GM18907 (cell line): ENCODE data around the gene ULK4.
"Not testable (repeated sequence)": the region's sequence is repeated elsewhere in the genome, so short reads cannot be mapped to it uniquely, and the experiment has no call there.

Source experiments
- ATAC-seq: cut with Tn5 transposase; IDR thresholded peaks from one replicate; pipeline ENCODE4 v1.9.1; 2021; ENCODE audit warnings: mild to moderate bottlenecking, moderate library complexity; ENCODE audit not compliant: unreplicated experiment

Gene ULK4

DNA sequence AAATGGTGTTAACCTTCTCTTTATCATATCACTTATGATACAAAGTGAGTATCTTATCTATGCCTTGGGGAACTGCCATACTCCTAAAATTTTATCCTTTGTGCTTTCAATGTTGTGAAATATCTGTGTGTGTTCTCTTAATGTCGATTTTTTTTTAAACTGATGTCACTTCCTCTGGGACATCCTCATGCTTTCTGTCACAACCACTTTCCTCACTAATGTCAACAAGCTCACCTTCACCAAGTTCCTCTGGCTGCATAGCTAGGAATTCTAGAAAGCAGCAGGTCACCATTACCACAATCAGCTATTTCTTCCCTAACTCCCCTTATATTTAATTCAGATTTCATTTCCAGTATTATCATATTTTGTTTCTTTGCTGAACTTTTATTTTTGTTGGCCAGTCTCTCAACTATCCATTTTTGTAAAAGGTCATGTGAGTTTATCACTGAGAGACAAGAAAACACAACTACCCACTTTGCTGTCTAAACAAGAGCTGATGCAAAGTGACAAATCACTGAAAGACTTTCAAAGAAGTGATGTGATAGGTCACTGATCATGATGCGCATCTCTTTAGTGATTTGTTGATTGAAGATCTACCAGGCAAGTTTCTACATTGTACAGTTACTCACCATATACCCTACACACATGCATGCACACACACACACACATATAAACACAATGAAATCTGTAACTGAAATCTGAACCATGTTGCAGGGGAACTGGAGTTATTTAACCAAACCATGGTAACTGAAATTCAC, 369.0 kb downstream of the ULK4 start:
- ATAC-seq = no peak

DNA sequence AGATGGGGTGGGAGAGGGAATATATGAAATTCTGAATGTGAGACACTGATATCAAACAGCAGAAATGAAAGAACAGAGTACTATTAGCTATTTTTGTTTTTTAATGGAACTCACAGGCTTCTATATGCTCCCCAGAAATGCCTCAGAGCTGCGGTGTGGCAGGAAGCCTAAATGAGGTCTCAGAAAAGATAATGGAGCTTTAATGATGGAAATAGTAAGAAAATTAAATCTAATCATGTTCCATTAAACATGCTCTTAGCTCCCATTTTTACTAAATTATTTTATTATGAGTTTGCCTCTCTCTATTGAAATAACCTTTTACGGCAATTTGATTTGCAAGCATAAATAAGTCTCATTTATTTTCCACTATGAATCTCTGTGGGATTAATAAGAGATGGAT, 378.9 kb downstream of the ULK4 start:
- no peak for ATAC-seq

DNA sequence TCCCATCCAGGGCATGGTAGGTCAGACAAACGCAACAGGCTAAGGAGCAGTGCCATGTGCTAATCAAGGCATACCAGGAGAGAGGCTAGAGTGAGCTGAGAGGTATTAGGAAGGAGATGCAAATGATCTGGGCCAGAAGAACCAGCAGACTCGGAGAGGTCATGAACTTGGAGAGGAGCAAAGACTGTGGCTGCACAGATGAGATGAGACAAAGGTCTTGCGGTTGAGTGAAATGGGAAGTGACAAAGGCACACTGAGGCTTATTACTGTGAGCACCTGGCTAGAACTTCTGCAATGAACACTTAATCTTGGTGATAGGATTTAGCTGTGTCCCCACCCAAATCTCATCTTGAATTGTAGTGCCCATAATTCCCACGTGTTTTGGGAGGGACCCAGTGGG, 380.2 kb downstream of the ULK4 start:
- ATAC-seq = peak; percentile 98

DNA sequence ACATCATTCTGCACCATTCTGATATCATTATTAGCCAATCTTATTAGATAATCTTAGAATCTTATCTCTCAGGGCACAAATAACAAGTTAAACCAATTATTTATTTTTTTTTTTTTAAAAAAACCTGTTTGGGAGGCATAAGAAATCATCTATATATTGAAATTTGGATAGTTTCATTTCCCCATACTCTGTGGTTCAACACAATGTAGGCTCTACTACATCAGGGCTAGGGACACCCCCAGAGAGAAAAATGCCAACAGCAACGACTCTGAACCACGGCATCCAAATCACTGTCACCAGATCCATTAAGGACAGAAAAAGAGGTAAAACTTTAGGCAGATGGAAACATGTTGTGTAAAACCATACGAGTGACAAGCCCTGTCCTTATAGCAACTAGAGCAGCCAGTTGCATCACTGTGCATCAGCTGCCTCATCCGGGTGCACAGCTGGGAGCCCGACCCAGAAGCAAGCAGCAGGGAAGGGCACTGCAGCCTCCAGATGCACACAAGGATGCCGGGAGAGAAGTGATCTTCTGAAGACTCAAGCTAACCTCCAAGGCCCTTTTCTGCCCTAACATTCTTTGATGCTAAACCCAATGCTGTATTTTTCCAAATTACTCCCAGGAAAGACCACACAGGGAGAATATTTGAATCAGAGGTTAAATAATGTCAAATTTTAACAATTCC, 381.5 kb downstream of the ULK4 start:
- ATAC-seq = no peak

DNA sequence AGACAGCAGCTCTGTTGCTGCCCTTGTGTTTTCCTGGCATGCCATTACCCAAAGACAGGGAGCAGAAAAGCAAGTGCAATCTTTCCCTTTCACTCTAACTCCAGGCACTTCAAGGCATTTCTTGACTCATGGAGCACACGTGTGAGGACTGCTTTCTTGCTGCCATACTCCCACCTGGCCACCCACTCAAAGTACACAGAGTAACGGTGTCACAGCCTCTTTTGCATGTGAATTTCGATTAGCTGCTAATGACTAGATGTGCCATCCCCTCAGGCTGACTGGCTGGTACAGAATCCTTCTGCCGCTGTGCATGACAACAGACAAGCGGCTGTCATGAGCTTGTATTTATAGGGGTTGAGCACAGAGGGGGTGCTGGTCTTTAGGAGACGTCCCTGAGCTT, 382.0 kb downstream of the ULK4 start:
- ATAC-seq = no peak

DNA sequence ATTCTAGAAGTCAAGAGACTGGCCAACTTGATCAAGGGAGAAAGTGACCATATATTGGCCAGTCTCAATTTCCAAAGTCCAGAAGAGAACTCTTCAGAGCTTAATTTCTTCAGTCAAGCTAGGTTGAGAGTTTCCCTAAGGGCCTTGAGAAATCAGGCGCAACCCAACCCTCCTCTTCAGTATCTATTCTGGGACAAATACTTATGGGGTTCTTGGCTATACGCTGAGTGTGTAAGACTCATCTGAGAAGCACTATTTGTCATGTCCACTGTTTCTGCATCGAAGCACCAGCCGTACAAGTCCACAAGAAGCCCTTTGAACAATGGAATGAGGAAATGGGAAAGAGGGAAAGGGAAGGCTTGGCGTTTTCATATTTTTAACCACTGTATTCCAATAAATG, 383.1 kb downstream of the ULK4 start:
- no peak for ATAC-seq

DNA sequence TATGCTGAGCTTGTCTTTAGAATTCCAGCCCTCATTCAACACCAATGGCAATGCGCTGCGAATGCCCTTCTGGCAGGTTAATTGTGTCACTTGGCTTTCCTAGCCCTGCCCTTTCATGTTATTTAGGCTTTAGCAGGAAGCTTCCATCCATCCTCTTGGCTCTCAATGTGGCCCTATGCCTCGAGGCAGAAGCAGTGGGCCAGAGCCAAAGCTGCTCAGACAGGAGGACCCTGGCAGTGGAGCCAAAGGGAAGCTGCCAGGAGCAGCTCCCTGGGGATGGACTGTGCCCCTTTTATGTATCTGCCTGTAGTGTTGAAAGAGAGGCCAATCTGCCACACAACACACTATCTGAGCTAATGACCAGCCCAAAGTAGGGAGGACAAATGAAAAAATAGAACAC, 386.2 kb downstream of the ULK4 start:
- no peak for ATAC-seq

DNA sequence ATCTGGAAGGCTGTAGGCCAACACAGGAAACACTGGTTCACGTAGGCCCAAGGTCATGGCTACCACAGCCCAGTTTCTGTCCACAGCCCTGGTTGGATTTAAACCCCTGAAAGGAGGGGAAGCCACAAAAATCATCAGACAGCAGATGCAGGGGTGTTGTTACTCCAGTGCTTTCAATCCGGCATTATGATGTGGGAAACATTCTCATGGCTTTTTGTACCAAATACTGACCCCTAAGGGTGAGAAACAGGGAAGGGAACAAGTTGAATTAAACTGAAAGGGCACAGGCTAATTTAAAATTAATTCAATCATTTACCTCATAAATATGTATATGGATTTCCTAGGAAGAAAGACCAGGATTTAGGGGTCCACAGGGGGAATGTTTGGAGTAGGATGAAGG, 387.0 kb downstream of the ULK4 start:
- no peak for ATAC-seq

DNA sequence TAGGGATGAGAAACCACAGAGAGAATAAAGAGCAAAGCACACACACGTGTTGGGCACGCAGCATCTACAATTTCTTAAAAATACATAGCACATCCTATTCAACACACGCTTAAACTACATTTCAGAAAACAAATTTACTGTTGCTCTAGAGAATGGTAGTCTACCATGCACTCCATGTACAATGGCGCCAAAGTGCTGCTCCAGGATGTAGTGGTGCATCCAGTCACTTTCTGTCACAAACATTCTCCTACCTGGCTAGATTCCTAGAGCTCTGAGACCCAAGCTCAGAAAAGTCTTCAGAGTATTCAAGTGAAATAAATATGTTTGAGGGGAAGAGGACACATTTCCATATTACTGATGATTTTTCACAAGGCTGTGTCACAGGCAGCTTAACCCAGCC, 388.3 kb downstream of the ULK4 start:
- ATAC-seq = no peak

DNA sequence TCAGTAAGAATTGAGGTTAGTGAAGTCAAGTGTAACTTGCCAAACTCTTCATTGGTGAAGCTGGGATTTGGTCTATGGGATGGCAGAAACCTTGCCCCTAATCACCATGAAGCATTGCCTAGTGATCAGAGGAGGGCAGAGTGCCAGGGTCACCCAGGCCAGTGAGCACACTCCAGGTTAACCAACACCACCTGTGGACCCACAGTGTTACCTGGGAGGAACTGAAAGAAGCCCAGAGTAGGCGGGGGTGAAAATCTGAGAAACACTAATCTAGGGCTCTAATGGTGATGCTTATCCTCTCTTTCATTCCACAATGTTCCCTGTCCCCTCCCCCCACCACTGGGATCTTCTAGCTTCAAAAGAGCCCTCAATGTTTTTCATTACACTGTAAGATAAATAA, 389.8 kb downstream of the ULK4 start:
- ATAC-seq = no peak

DNA sequence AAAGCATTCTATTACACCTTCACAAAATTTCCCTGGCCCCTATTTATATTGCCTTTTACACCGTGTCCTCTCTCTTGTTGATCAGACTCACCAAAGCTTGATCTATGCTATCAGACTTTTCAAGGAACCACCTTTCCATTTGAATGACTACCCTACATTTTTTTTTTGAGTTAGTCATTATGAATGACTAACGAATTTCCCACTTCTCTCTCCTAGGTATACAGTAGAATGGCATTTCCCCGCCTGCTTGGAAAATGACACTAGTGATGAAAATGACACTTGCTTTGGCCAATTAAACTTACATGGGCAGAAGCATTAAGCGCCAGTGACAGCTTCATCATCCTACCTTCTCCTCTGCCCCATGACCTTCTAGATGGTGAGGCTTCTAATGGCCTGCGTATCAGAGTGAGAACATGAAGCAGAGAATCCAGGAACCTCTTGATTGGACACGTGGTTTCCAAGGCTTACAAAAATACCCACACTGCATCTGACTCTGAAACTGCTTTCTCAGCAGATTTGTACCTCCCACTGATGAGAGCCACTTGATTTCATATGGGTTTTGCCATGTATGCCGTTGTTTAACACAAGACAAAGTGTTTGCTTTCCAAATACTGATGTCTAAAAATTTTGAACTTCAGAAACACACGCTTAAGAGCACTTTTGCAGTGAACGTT, 392.1 kb downstream of the ULK4 start:
- no peak for ATAC-seq

DNA sequence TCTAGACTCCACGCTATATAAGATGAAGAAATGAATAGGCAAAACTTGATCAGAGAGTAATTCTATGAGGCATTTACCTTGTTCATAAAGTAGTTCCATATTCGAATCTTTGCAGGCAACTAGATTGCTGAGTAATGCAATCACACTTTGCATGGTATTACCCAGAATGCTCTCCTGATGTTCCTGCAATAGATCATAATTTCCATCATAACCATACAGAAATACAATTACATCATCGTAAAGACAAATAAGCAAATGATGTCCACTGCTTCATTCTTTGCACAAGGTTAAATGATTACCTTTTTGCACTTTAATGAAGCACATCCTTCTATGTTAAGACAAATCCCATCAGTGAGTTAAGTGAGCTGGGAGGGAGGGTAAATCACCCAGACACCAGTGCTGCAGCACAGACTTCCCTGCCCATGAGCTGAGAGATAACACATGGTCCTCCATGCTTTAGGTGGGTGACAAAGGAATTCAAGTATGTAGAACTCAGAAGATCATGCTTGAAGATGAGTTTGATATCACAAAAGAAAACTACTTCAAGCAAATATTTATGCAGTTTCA, 395.9 kb downstream of the ULK4 start:
- ATAC-seq = no peak

DNA sequence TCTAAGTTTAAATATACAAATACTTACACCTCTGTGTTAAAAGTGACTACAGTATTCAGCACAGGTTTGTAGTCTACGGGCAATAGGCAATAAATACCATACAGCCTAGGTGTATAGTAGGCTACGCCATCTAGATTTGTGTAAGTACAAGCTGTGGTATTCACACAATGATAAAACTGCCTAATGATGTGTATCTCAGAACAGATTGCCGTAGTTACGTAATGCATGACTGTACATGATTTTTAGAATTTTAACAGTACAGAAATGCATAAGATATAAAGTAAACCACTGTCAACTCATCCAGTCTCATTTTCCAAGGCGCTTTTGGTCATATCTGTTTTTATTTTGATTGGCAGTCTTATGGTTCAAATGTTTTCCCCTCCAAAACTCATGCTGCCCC, 396.9 kb downstream of the ULK4 start:
- ATAC-seq = no peak

DNA sequence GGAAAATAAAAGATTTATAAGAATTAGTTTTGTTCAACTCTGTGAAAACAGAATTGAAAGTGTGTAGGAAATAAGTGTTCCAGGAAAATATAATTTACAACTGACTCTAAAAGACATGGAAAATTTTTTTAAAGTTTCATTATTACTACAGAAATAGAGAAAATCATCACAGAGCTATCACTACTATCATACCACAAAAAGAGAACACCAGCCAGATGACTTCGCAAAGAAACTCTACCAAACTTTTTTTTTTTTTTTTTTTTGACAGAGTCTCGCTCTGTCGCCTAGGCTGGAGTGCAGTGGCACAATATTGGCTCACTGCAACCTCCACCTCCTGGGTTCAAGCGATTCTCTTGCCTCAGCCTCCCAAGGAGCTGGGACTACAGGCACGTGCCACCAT, 405.7 kb downstream of the ULK4 start:
- not testable (repeated sequence) for ATAC-seq

DNA sequence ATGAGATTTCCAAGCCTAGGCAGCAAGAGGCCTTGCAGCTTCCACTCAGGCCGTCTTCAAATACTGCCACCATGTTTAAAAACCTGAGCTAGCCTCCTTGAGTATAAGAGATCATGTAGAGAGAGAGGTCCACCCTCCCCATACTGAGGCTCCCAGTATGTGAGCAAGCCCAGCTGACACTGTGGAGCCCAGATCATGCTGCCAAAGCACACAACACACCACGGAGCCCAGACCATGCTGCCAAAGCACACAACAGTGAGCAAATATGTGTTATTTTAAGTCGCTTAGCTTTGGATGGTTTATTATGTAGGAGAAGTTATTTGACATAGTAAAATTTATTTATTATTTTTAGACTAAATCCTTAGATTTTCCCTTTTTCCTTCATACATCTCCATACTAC, 428.9 kb downstream of the ULK4 start:
- ATAC-seq = no peak

DNA sequence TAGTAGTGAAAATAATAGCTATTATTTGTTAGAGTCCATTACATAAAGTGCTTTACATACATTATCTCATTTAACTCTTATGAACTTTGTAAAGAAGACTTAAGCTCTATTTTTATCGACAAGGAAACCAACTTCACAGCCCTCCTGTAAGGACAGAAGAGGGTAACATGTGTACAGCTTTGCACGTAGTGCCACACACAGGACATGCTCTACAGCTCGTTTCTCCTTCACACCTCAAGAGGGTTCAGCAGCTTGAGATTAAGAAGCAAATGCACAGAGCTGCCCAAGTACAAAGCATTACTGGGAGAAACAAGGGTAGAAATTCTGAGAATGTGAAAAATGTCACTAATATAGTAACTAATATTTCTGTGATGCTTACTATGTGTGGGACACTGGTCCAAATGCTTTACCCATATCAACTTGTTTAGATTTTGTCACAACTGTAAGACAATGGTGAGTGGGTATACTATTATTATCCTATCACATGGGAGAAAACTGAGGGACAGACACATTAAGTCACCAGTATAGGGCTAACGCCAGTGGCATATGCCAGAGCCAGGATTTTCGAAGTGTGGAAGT, 434.8 kb downstream of the ULK4 start:
- ATAC-seq = no peak

DNA sequence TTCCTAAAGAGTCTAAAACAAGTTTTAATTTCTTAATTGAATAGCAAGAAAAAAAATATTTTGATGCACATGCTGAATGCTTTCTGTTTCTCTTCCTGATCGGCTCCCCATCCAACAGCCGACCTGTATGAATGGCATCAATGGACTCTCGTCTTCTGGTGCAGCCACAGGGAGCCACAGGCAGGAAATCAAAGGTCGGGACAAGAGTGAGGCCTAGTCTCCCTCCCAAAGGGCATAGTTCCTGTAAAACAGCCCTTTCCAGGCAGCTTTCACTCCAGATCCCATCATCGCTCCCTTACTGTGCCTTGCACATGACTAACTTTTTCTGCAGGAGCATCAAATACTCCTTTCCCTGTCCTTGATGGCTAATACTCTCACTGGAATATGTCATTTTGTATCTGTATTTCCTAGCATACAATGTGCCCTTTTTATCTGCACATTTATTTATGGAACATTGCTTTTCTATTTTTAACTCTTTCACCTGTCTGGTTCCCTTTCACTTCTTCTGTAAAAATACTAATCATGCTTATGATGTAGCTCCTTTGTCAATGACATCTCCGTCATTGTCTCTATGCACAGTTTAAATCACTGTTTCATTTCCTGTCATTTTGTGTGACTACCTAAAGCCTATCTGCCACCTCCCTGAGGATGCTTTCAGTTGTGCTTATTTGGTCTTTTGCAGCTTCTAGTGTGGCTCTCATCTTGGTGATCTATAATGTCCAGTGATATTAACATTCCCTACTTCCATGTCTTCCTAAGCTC, 436.4 kb downstream of the ULK4 start:
- ATAC-seq = no peak

DNA sequence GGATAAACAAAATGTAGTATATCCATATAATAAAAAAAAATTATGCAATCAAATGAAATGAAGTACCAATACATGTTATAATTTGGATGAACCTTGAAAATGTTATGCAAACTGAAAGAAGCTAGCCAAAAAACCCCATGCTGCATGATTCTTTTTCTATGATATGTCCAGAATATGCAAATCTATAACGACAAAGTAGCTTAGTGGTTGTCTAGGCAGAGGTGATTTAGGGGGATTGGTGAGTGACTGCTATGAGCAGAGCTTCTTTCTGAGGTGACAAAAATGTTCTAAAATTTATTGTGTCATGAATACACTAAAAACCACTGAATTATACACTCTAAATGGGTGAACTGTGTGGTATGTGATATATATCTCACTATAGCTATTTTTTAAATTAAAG, 438.0 kb downstream of the ULK4 start:
- no peak for ATAC-seq

DNA sequence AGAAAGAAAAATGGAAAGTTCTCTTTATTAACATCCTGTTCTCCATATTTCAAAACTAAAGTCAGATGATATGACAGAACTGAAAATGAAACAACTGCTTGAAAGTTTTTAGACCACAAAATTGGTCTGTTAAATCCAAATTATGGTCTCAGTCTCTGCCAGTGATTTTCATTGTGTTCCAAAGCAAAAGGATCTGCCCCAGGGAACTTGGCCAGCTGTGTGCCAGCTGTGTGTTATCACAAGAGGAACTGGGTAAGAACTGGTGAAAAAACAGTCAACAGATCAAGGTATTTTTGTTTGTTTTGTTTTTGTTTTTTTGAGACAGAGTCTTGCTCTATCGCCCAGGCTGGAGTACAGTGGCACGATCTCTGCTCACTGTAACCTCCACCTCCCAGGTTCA, 439.3 kb downstream of the ULK4 start:
- ATAC-seq = peak; percentile 77

DNA sequence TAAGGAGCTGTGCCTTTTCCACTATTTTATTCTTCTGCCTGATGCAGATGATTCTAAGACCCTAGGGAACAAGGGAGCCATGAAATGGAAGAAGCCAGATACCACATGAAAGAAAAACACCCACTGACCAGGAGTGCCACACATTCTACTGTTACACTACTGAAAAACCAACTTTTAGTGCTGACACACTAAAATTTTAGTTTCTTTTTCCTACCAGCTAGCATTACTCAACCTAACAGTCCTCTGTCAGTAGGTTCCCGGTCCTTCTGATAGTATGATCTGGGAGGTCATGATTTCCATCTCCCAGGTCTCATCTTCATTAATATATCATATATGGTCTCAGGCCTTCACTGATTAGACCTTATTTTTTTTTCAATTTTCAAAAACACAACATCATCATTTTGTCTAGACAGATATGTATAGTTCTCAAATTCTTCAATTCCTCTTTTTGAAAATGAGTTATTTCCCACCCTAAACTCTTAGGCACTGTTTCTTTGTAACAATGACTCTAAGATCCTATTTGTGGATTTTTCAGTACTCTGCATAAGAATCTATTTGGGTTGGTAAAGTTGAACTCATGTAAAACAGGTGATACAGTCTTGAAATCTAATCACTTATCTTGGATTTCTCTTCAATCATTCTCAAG, 440.8 kb downstream of the ULK4 start:
- ATAC-seq = no peak
